Measurements from ENCODE around the gene PFN4.

GRCh38 chr2:24160761-24161160 is 37.6 kb upstream of the PFN4 start:
- TF ChIP-seq CTCF (IDR thresholded peaks at IDR 0.05; ENCODE audit: low read depth, low read length, poor library complexity, severe bottlenecking) (no peak), EZH2phosphoT487 (IDR thresholded peaks at IDR 0.05; ENCODE audit: borderline replicate concordance, low read length) (no peak)
